BE2C (cell line): Measurements from ENCODE around the gene RALGAPB.

Source experiments
- DNase-seq: peaks from one replicate; pipeline ENCODE4 v3.0.0-alpha.2; 2020
- H3K27me3 ChIP-seq: fragments of 250-450 bp; sonication (Bioruptor Pico); 2 replicates; pipeline ENCODE4 v1.5.1; 2020; ENCODE audit warnings: mild to moderate bottlenecking
- H3K36me3 ChIP-seq: fragments of 250-450 bp; sonication (Bioruptor Pico); 2 replicates; pipeline ENCODE4 v1.5.1; 2020; ENCODE audit warnings: mild to moderate bottlenecking
- H3K4me1 ChIP-seq: fragments of 250-450 bp; sonication (Bioruptor Pico); 2 replicates; pipeline ENCODE4 v1.5.1; 2020
- H3K4me3 ChIP-seq: 2 replicates; pipeline ENCODE4 v1.5.1; 2011; ENCODE audit warnings: low read depth, low read length
- H3K9me3 ChIP-seq: fragments of 250-450 bp; sonication (Bioruptor Pico); 2 replicates; pipeline ENCODE4 v1.5.1; 2020
- CTCF ChIP-seq: IDR thresholded peaks from 2 replicates; pipeline ENCODE4 v1.5.1; 2012; ENCODE audit warnings: mild to moderate bottlenecking, low read depth, low read length

Gene RALGAPB

DNA sequence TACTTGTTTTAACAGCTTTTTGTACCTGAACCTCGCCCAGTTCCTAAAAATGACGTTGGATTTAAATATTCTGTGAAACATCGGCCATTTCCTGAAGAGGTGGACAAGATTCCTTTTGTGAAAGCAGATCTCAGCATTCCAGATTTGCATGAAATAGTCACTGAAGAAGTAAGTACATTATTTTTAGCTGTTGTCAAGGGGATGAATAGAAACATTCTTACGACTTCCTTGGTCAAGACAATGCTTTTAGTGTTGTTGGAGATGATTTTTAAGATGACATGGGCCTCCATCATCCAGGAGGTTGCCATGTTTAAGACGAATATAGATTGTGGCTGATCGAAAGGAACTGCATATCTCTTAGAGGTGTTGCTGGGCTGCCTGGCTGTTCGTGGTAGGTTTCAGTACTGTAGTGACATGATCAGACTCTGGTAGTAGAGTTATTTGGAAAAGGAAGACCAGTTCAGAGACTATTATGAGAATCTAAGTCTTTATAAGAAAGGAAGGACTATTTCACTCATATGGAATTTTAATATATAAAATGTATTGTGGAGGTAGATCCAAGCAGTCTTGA is 78.5 kb downstream of the RALGAPB start:
- Histone ChIP-seq H3K4me3 (no peak overlapping the region), H3K36me3 (peaks cover 80% of the 10 kb centered on the region), H3K4me1 (no peaks in the 10 kb centered on the region), H3K27me3 (no peaks in the 10 kb centered on the region), H3K9me3 (no peaks in the 10 kb centered on the region)
- no peak for TF ChIP-seq CTCF
- DNase-seq = no peak

- no peak for DNase-seq
- H3K27me3 ChIP-seq = no peaks in the 10 kb centered on the region
- no peak overlapping the region for H3K4me3 ChIP-seq
- no peaks in the 10 kb centered on the region for H3K9me3 ChIP-seq
- H3K4me1 ChIP-seq = no peaks in the 10 kb centered on the region
- no peak for TF ChIP-seq CTCF
- H3K36me3 ChIP-seq = peaks cover 79% of the 10 kb centered on the region
Observed at GRCh38 chr20:38554986-38555385, 82.3 kb downstream of the RALGAPB start.

DNA sequence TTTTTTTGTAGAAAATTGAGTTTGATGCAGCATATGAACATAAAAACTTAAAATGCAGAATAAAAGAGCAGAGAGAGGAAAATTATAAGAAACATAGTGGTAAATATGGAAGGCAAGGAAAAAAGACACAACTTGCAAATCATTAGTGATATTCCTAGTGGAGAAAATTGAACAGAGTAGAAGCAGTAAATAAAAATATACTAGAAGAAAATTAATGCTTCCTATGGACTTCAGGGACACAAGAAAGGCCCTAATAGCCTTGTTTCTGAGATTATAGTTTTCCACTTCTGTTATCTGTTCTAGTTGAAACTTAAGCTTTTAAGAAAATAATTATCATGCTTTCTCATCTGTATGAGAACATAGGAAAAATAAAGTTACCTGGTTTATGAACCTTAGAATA is 82.8 kb downstream of the RALGAPB start:
- H3K4me3 ChIP-seq = no peak overlapping the region
- no peak for TF ChIP-seq CTCF
- no peaks in the 10 kb centered on the region for H3K27me3 ChIP-seq
- H3K4me1 ChIP-seq = no peaks in the 10 kb centered on the region
- DNase-seq = no peak
- H3K36me3 ChIP-seq = peaks cover 82% of the 10 kb centered on the region
- H3K9me3 ChIP-seq = no peaks in the 10 kb centered on the region

DNA sequence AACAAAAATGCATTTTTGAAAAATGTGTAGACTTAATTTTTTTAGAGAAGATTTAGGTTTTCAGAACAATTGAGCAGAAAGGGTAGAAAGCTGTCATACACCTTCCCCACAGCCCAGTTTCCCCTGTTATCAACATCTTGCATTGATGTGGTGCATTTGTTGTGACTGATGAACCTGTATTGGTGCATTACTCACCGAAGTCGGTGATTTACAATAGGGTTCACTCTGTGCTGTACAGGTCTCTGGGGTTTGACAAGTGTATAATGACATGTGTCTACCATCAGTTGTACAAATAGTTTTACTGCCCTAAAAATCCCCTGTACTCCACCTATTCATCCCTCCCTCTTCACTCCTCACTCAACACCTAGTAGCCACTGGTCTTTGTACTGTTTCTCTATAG is 84.5 kb downstream of the RALGAPB start:
- peaks cover 64% of the 10 kb centered on the region for H3K36me3 ChIP-seq
- H3K4me3 ChIP-seq = no peak overlapping the region
- TF ChIP-seq CTCF = no peak
- no peaks in the 10 kb centered on the region for H3K9me3 ChIP-seq
- no peak for DNase-seq
- H3K27me3 ChIP-seq = no peaks in the 10 kb centered on the region
- no peaks in the 10 kb centered on the region for H3K4me1 ChIP-seq

- no peak overlapping the region for H3K4me3 ChIP-seq
- H3K4me1 ChIP-seq = no peaks in the 10 kb centered on the region
- H3K27me3 ChIP-seq = no peaks in the 10 kb centered on the region
- no peaks in the 10 kb centered on the region for H3K9me3 ChIP-seq
- DNase-seq = no peak
- peaks cover 52% of the 10 kb centered on the region for H3K36me3 ChIP-seq
- no peak for TF ChIP-seq CTCF
Observed at GRCh38 chr20:38558596-38559360, 86.1 kb downstream of the RALGAPB start.

GRCh38 chr20:38559764-38560163 is 87.1 kb downstream of the RALGAPB start:
- peaks cover 42% of the 10 kb centered on the region for H3K36me3 ChIP-seq
- no peak for TF ChIP-seq CTCF
- H3K4me1 ChIP-seq = no peaks in the 10 kb centered on the region
- no peak overlapping the region for H3K4me3 ChIP-seq
- no peaks in the 10 kb centered on the region for H3K27me3 ChIP-seq
- DNase-seq = no peak
- H3K9me3 ChIP-seq = no peaks in the 10 kb centered on the region
